Suprapubic skin (tissue), 4 donors: ENCODE measurements around the gene AIMP2. TPM values are rescaled to one million over a fixed set of nuclear protein-coding genes. Genes with fewer than 3 reads are reported as not detected.

ENCODE experiments used
- DNase-seq, 2 donors: peaks; one replicate each; pipeline ENCODE4 v3.0.0-alpha.2; 2019; ENCODE audit warnings: low spot score in 2 of 2
- H3K27ac ChIP-seq: fragments of 200-600 bp; sonication (generic); one replicate; pipeline ENCODE4 v1.5.1; 2019
- H3K27me3 ChIP-seq: fragments of 200-600 bp; sonication (generic); one replicate; pipeline ENCODE4 v1.5.1; 2019
- H3K36me3 ChIP-seq: fragments of 200-600 bp; sonication (generic); one replicate; pipeline ENCODE4 v1.5.1; 2019
- H3K4me1 ChIP-seq: fragments of 200-600 bp; sonication (generic); one replicate; pipeline ENCODE4 v1.5.1; 2019
- H3K4me3 ChIP-seq: fragments of 200-600 bp; sonication (generic); one replicate; pipeline ENCODE4 v1.5.1; 2019; ENCODE audit warnings: mild to moderate bottlenecking
- H3K9me3 ChIP-seq: fragments of 200-600 bp; sonication (generic); one replicate; pipeline ENCODE4 v1.5.1; 2019
- CTCF ChIP-seq, 2 donors: fragments of 200-600 bp in 1 of 2; fragments of 450-650 bp in 1 of 2; sonication (generic) in 1 of 2; IDR thresholded peaks; one replicate each; pipeline ENCODE4 v1.5.1; 2016 to 2019; ENCODE audit warnings: antibody characterized with exemption in 2 of 2, mild to moderate bottlenecking in 1 of 2, moderate library complexity in 1 of 2
- EP300 ChIP-seq: sonication (generic); formaldehyde crosslinking; IDR thresholded peaks from one replicate; pipeline ENCODE4 v1.6.1; 2017; ENCODE audit warnings: antibody characterized with exemption
- POLR2A ChIP-seq, 2 donors: fragments of 450-650 bp; IDR thresholded peaks; one replicate each; pipeline ENCODE4 v1.6.1; 2017; ENCODE audit warnings: antibody characterized with exemption in 2 of 2, mild to moderate bottlenecking in 2 of 2, moderate library complexity in 2 of 2
- POLR2AphosphoS5 ChIP-seq, 3 donors: sonication (generic); formaldehyde crosslinking; IDR thresholded peaks; one replicate each; pipeline ENCODE4 v1.6.1; 2017; ENCODE audit warnings: antibody characterized with exemption in 3 of 3
- WGBS: methylation state at CpG from one replicate; pipeline ENCODE4 v1.1.5; 2018; 5-methylcytosine and 5-hydroxymethylcytosine counted together
- total RNA-seq, 4 donors: library from RNA; depleted of rRNA; stranded (reverse); fragments of >200 nt; gene quantifications; one replicate each; pipeline ENCODE4 v1.1.0, GENCODE V29; 2016

AIMP2 gene
- total RNA-seq, 4 donors from 2014 or later = 27.1 to 45.5 (median 38.5) TPM

DNA sequence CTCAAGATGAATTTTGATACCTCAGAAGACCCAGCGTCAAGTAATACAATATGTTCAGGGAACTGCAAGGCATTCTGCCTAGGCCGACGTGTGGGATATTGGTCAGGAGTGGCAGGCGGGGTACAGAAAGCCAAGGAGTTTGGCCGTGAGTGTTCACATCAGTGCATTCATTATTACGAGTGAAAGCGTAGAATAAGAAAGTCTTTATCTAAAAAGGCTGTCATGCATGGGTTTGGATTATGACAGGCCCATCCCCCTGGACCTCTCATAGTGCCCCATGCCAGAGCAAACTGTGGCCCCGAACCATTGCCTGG, 7.5 kb downstream of the AIMP2 start:
- H3K27ac ChIP-seq = no peak overlapping the region
- H3K27me3 ChIP-seq = no peaks in the 10 kb centered on the region
- TF ChIP-seq POLR2A (IDR thresholded peaks at IDR 0.05) (no peak), POLR2AphosphoS5 (IDR thresholded peaks at IDR 0.05) (no peak), EP300 (no peak), CTCF (IDR thresholded peaks at IDR 0.05) (no peak)
- H3K4me1 ChIP-seq = peaks cover 24% of the 10 kb centered on the region
- no peak overlapping the region for H3K4me3 ChIP-seq
- H3K36me3 ChIP-seq = peaks cover 52% of the 10 kb centered on the region
- 92% methylated on average over 8 of the region's 8 CpGs for WGBS
- H3K9me3 ChIP-seq = no peaks in the 10 kb centered on the region
- peak in 1 of 2 donors; percentile 32 for DNase-seq

DNA sequence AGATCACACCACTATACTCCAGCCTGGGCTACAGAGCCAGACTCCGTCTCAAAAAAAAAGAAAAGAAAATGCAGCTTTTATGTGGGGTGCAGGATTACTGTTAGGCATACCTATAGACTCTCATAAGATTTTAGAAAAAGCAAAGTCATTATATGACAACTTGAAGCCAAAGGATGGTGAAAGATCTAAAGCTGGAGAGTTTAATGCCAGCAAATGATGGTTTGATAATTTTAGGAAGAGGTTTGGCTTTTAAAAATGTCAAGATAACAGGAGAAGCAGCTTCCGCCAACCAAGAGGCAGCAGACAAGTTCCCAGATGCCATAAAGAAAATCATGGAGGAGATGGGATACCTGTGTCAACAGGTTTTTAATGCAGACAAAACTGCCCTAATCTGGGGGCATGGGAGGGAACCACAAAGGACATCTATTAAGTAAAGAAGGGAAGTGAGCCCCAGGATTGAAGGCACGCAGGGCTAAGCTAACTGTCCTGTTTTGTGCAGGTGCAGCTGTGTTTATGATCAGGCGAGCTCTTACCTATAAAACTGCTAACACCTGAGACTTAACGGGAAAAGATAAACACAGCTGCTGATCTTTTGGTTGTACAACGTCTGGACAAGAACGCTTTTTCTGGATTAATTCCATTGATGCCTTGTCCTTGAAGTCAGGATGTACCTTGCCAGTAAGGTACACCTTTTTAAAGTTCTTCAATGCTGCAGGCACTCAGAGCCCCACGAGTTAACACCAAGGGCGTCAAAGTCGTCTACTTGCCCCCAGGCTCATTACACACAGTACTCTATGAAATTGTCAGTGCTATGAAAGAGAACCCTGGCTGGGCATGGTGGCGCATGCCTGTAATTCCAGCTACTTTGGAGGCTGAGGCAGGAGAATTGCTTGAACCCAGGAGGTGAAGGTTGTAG, 11.6 kb downstream of the AIMP2 start:
- DNase-seq = peak in 1 of 2 donors; percentile 25
- peaks cover 16% of the 10 kb centered on the region for H3K4me1 ChIP-seq
- H3K4me3 ChIP-seq = no peak overlapping the region
- no peak for TF ChIP-seq EP300
- no peak overlapping the region for H3K27ac ChIP-seq
- H3K27me3 ChIP-seq = no peaks in the 10 kb centered on the region
- WGBS = 74% methylated on average over 11 of the region's 11 CpGs
- H3K9me3 ChIP-seq = no peaks in the 10 kb centered on the region
- peaks cover 86% of the 10 kb centered on the region for H3K36me3 ChIP-seq

GRCh38 chr7:6022707-6023106, 13.6 kb downstream of the AIMP2 start:
- Histone ChIP-seq H3K4me1 (peaks cover 15% of the 10 kb centered on the region), H3K4me3 (no peak overlapping the region), H3K9me3 (no peaks in the 10 kb centered on the region), H3K27me3 (no peaks in the 10 kb centered on the region), H3K27ac (no peak overlapping the region), H3K36me3 (peaks cover 93% of the 10 kb centered on the region)
- TF ChIP-seq POLR2AphosphoS5 (IDR thresholded peaks at IDR 0.05) (no peak), CTCF (IDR thresholded peaks at IDR 0.05) (no peak), POLR2A (IDR thresholded peaks at IDR 0.05) (no peak), EP300 (no peak)
- WGBS = 95% methylated on average over 3 of the region's 3 CpGs
- DNase-seq = peak in 1 of 2 donors; percentile 3

DNA sequence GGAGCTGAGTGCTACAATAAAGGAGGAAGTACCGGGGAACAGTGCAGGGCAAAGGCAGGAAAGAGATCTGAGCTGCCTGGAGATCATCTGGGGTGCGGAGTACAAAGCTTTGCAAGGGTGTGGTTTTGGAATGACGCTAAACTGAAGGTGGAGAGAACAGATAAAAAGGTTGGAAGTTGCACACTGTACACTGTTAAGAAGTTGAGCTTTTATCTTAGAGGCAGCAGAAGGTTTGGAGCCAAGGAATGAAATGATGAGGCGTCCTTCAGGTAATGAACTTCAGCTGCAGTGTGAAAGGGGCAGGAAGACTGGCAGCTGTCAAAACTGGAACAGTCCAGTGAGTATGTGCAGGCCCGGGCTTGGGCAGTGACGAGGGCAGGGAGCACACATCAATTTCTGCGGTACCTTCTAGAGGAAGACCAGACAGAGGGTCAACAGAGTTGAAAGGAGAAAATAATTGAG, 14.9 kb downstream of the AIMP2 start:
- Histone ChIP-seq H3K4me3 (no peak overlapping the region), H3K27ac (no peak overlapping the region), H3K27me3 (no peaks in the 10 kb centered on the region), H3K4me1 (peaks cover 15% of the 10 kb centered on the region), H3K36me3 (peaks cover 93% of the 10 kb centered on the region), H3K9me3 (no peaks in the 10 kb centered on the region)
- 87% methylated on average over 7 of the region's 7 CpGs for WGBS
- no peak for DNase-seq
- TF ChIP-seq POLR2AphosphoS5 (IDR thresholded peaks at IDR 0.05) (no peak), POLR2A (IDR thresholded peaks at IDR 0.05) (no peak)

- WGBS = 80% methylated on average over 12 of the region's 22 CpGs
- peak overlapping the region; percentile 31 for H3K4me3 ChIP-seq
- no peaks in the 10 kb centered on the region for H3K27me3 ChIP-seq
- no peaks in the 10 kb centered on the region for H3K9me3 ChIP-seq
- peak; percentile 73 to 83 for DNase-seq
- H3K4me1 ChIP-seq = peaks cover 12% of the 10 kb centered on the region
- TF ChIP-seq POLR2AphosphoS5 (IDR thresholded peaks at IDR 0.05) (no peak), EP300 (no peak), POLR2A (IDR thresholded peaks at IDR 0.05) (no peak), CTCF (IDR thresholded peaks at IDR 0.05) (no peak)
- peak overlapping the region; percentile 66 for H3K27ac ChIP-seq
- peaks cover 95% of the 10 kb centered on the region for H3K36me3 ChIP-seq
Measured at GRCh38 chr7:6026011-6026819, 17.1 kb downstream of the AIMP2 start.

- Histone ChIP-seq H3K4me1 (peaks cover 12% of the 10 kb centered on the region), H3K4me3 (no peak overlapping the region)
Measured at GRCh38 chr7:6026820-6027311, 17.8 kb downstream of the AIMP2 start.

More at GRCh38 chr7:6026820-6027311, 17.8 kb downstream of the AIMP2 start:
- no peak for DNase-seq
- H3K27me3 ChIP-seq = no peaks in the 10 kb centered on the region
- H3K27ac ChIP-seq = peak overlapping the region; percentile 7
- peaks cover 93% of the 10 kb centered on the region for H3K36me3 ChIP-seq
- 69% methylated on average over 12 of the region's 12 CpGs for WGBS
- TF ChIP-seq POLR2A (IDR thresholded peaks at IDR 0.05) = no peak
- no peak for TF ChIP-seq CTCF (IDR thresholded peaks at IDR 0.05)
- no peak for TF ChIP-seq EP300
- no peak for TF ChIP-seq POLR2AphosphoS5 (IDR thresholded peaks at IDR 0.05)
- no peaks in the 10 kb centered on the region for H3K9me3 ChIP-seq
